ENCODE results near the gene IMP3.

IMP3 gene

DNA sequence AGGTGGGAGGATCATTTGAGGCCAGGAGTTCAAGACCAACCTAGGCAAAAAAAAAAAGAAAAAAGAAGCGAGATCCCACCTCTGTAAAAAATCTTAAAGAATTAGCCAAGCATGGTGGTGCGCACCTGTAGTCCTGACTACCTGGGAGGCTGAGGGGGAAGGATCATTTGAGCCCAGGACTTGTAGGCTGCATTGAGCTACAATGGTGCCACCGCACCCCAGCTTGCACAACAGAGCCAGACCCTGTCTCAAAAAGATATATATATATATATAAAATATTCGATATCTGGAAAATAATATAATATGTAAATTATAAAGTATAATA lies 1.1 kb upstream of the IMP3 start:
- H3K4me1 ChIP-seq (ENCODE audit: low read depth, poor library complexity, severe bottlenecking), result peaks cover 31% of the 10 kb centered on the region
- peak overlapping the region; percentile 89; the same call in 1 of the 2 replicates for H3K9ac ChIP-seq
- H3K79me2 ChIP-seq (ENCODE audit: insufficient read depth, low read depth), result peaks cover 32% of the 10 kb centered on the region
- no peak overlapping the region for H3K4me3 ChIP-seq (IDR thresholded peaks at IDR 0.05; ENCODE audit: insufficient read depth, low read depth, low read length)
- peak overlapping the region; percentile 68; the same call in 1 of the 2 replicates for H2AFZ ChIP-seq (ENCODE audit: low read depth)
- peak overlapping the region; percentile 61 for H3K4me2 ChIP-seq
- TF ChIP-seq, protein P1, sequence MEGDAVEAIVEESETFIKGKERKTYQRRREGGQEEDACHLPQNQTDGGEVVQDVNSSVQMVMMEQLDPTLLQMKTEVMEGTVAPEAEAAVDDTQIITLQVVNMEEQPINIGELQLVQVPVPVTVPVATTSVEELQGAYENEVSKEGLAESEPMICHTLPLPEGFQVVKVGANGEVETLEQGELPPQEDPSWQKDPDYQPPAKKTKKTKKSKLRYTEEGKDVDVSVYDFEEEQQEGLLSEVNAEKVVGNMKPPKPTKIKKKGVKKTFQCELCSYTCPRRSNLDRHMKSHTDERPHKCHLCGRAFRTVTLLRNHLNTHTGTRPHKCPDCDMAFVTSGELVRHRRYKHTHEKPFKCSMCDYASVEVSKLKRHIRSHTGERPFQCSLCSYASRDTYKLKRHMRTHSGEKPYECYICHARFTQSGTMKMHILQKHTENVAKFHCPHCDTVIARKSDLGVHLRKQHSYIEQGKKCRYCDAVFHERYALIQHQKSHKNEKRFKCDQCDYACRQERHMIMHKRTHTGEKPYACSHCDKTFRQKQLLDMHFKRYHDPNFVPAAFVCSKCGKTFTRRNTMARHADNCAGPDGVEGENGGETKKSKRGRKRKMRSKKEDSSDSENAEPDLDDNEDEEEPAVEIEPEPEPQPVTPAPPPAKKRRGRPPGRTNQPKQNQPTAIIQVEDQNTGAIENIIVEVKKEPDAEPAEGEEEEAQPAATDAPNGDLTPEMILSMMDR (conservative IDR thresholded peaks at IDR 0.05; ENCODE audit: low read depth, low read length), result no peak
- H3K27me3 ChIP-seq (ENCODE audit: insufficient read depth, low read depth), result no peaks in the 10 kb centered on the region; the same call in 1 of the 2 replicates
- 0 out of 2 replicates have a peak, but pooled peaks cover 4% of the 10 kb centered on the region for H3K36me3 ChIP-seq (ENCODE audit: insufficient read depth)
- H3K27ac ChIP-seq, result peak overlapping the region; percentile 85
- no peaks in the 10 kb centered on the region for H4K20me1 ChIP-seq (ENCODE audit: insufficient read depth)

GRCh38 chr15:75640483-75641178 lies 607 bp upstream of the IMP3 start:
- Histone ChIP-seq H3K9ac (peak overlapping the region; percentile 89), H3K4me1 (ENCODE audit: low read depth, poor library complexity, severe bottlenecking) (peaks cover 32% of the 10 kb centered on the region)

GRCh38 chr15:75639191-75639708 lies 774 bp downstream of the IMP3 start:
- TF ChIP-seq, protein P1 (conservative IDR thresholded peaks at IDR 0.05; ENCODE audit: low read depth, low read length), result no peak
- H3K9ac ChIP-seq, result peak overlapping the region; percentile 89
- H2AFZ ChIP-seq (ENCODE audit: low read depth), result peak overlapping the region; percentile 68; the same call in 1 of the 2 replicates
- H3K36me3 ChIP-seq (ENCODE audit: insufficient read depth), result 0 out of 2 replicates have a peak, but pooled peaks cover 4% of the 10 kb centered on the region
- H3K27ac ChIP-seq, result peak overlapping the region; percentile 85
- no peaks in the 10 kb centered on the region for H3K27me3 ChIP-seq (ENCODE audit: insufficient read depth, low read depth)
- H3K4me2 ChIP-seq, result peak overlapping the region; percentile 70
- H3K4me1 ChIP-seq (ENCODE audit: low read depth, poor library complexity, severe bottlenecking), result peaks cover 32% of the 10 kb centered on the region
- H3K4me3 ChIP-seq (IDR thresholded peaks at IDR 0.05; ENCODE audit: insufficient read depth, low read depth, low read length), result no peak overlapping the region
- no peaks in the 10 kb centered on the region for H4K20me1 ChIP-seq (ENCODE audit: insufficient read depth)
- peaks cover 32% of the 10 kb centered on the region for H3K79me2 ChIP-seq (ENCODE audit: insufficient read depth, low read depth)

More at GRCh38 chr15:75640483-75641178, 607 bp upstream of the IMP3 start:
- Histone ChIP-seq H3K79me2 (ENCODE audit: insufficient read depth, low read depth) (peaks cover 32% of the 10 kb centered on the region), H2AFZ (ENCODE audit: low read depth) (peak overlapping the region; percentile 68; the same call in 1 of the 2 replicates), H3K4me2 (peak overlapping the region; percentile 61), H4K20me1 (ENCODE audit: insufficient read depth) (no peaks in the 10 kb centered on the region), H3K36me3 (ENCODE audit: insufficient read depth) (0 out of 2 replicates have a peak, but pooled peaks cover 4% of the 10 kb centered on the region), H3K4me3 (IDR thresholded peaks at IDR 0.05; ENCODE audit: insufficient read depth, low read depth, low read length) (no peak overlapping the region), H3K27me3 (ENCODE audit: insufficient read depth, low read depth) (no peaks in the 10 kb centered on the region), H3K27ac (peak overlapping the region; percentile 85)
- TF ChIP-seq, protein P1 (conservative IDR thresholded peaks at IDR 0.05; ENCODE audit: low read depth, low read length), result peak; percentile 49; the same call in 1 of the 2 replicates

DNA sequence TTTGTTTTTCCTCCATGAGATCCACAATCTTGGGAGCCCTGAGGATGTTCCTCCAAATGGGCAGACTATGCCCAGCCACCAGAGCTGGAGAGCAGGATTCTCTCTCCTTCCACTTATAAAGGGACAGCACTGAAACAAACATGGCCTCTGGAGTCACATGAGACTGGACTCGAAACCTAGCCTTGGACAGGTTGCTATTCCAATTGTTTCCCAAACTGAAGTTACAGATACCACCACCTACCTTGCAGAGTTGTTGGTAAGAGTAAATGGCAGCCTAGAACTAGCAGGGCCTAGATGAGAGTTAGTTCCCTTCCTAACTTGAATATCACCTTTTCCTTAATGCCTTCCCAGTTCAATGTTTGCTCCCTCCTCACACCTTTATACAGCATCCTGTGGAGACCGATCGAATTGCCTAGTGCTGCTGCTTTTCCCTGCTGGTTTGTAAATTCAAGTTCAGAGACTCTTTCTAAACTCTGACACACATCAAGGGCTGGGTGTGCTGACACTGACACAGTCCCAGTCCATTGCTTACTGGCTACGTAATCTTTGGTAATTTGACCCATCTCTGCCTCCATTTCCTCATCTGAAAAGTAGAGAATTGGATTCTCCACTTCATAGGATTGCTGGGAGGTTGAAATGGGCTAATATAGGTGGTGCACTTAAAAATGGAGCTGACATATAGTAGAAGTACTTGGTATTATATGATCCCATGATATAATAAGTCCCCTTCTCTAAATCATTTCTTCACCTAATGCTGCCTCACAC lies 2.6 kb downstream of the IMP3 start:
- TF ChIP-seq, protein P1 (conservative IDR thresholded peaks at IDR 0.05; ENCODE audit: low read depth, low read length), result no peak
- Histone ChIP-seq H3K4me1 (ENCODE audit: low read depth, poor library complexity, severe bottlenecking) (peaks cover 32% of the 10 kb centered on the region), H3K27me3 (ENCODE audit: insufficient read depth, low read depth) (no peaks in the 10 kb centered on the region), H3K9ac (no peak overlapping the region), H4K20me1 (ENCODE audit: insufficient read depth) (no peaks in the 10 kb centered on the region), H3K27ac (no peak overlapping the region), H3K4me2 (peak overlapping the region; percentile 70), H3K4me3 (IDR thresholded peaks at IDR 0.05; ENCODE audit: insufficient read depth, low read depth, low read length) (no peak overlapping the region), H2AFZ (ENCODE audit: low read depth) (no peak overlapping the region), H3K36me3 (ENCODE audit: insufficient read depth) (0 out of 2 replicates have a peak, but pooled peaks cover 4% of the 10 kb centered on the region), H3K79me2 (ENCODE audit: insufficient read depth, low read depth) (peaks cover 32% of the 10 kb centered on the region)

Measured in KMS-11 (cell line).